B cell (primary cell): ENCODE data around the gene NOS3. TPM values are rescaled to one million over a fixed set of nuclear protein-coding genes. Genes with fewer than 3 reads are reported as not detected.

Source experiments
- ATAC-seq: fragments of 200-7000 bp; cut with Tn5 transposase; one replicate; pipeline ENCODE4 v1.10.0; 2021; ENCODE audit warnings: low read depth, mild to moderate bottlenecking, moderate number of reproducible peaks, moderate library complexity
- CTCF ChIA-PET: fragments of 350-600 bp; sonication (Branson Sonifier 250); formaldehyde crosslinking; loops from one replicate; lab custom pipeline; 2021; ENCODE audit warnings: antibody characterized with exemption, inconsistent platforms; lab: Charles Lee
- POLR2A ChIA-PET: fragments of 350-600 bp; sonication (Branson Sonifier 250); formaldehyde crosslinking; loops from one replicate; lab custom pipeline; 2021; ENCODE audit warnings: antibody characterized with exemption; lab: Charles Lee
- DNase-seq: peaks from one replicate; pipeline ENCODE4 v3.0.0; 2013
- H2AFZ ChIP-seq: 2 replicates; pipeline ENCODE4 v1.6.1; 2012; ENCODE audit warnings: mild to moderate bottlenecking, low read depth, low read length; ENCODE audit not compliant: insufficient read depth, poor library complexity, severe bottlenecking
- H3K27ac ChIP-seq, 2 donors: 1 replicate in 1 of 2; 2 replicates in 1 of 2; pipeline ENCODE4 v1.5.1; 2012 to 2013; ENCODE audit warnings: low read length in 2 of 2, mild to moderate bottlenecking in 2 of 2, moderate library complexity in 1 of 2
- H3K27me3 ChIP-seq, 4 experiments: fragments of 200-600 bp in 1 of 4; sonication (generic) in 1 of 4; replicated peaks in 1 of 4; 1 replicate in 2 of 4; 2 replicates in 2 of 4; pipeline versions ENCODE4 v1.6.1 to v1.7.0; 2013 to 2016; ENCODE audit warnings: low read length in 3 of 4, mild to moderate bottlenecking in 2 of 4, mixed read lengths in 1 of 4, moderate library complexity in 1 of 4; ENCODE audit not compliant: insufficient read depth in 4 of 4, control insufficient read depth in 3 of 4; ENCODE audit errors: control extremely low read depth in 1 of 4
- H3K36me3 ChIP-seq, 2 experiments: replicated peaks in 1 of 2; 1 replicate in 1 of 2; 2 replicates in 1 of 2; pipeline versions ENCODE4 v1.6.1 to v1.7.1; 2013; ENCODE audit warnings: low read length in 1 of 2; ENCODE audit not compliant: insufficient read depth in 2 of 2, control insufficient read depth in 1 of 2; ENCODE audit errors: control extremely low read depth in 1 of 2, extremely low read depth in 1 of 2
- H3K4me1 ChIP-seq, 2 donors: fragments of 200-600 bp in 1 of 2; sonication (generic) in 1 of 2; 1 replicate in 1 of 2; 2 replicates in 1 of 2; pipeline versions ENCODE4 v1.5.1 to v1.6.1; 2013 to 2017; ENCODE audit warnings: low read length in 2 of 2; ENCODE audit not compliant: control insufficient read depth in 2 of 2, insufficient read depth in 2 of 2
- H3K4me2 ChIP-seq: replicated peaks from 2 replicates; pipeline ENCODE3; 2012; ENCODE audit warnings: mild to moderate bottlenecking, low read depth, low read length; ENCODE audit not compliant: poor library complexity, severe bottlenecking
- H3K4me3 ChIP-seq, 5 experiments: fragments of 200-600 bp in 1 of 5; sonication (generic) in 1 of 5; 1 replicate in 3 of 5; 2 replicates in 2 of 5; pipeline versions ENCODE4 v1.5.1 to v1.7.0; 2011 to 2016; ENCODE audit warnings: low read length in 4 of 5, mild to moderate bottlenecking in 4 of 5, low read depth in 2 of 5, control low read depth in 1 of 5, moderate library complexity in 1 of 5; ENCODE audit not compliant: insufficient read depth in 1 of 5; ENCODE audit errors: control extremely low read depth in 1 of 5, extremely low read depth in 1 of 5
- H3K79me2 ChIP-seq: fragments of 200-600 bp; sonication (generic); one replicate; pipeline ENCODE4 v1.6.0; 2016; ENCODE audit warnings: low read length; ENCODE audit not compliant: control insufficient read depth, insufficient read depth
- H3K9ac ChIP-seq: fragments of 200-600 bp; sonication (generic); 2 replicates; pipeline ENCODE4 v1.6.1; 2017; ENCODE audit warnings: mild to moderate bottlenecking, low read length, moderate library complexity
- H3K9me3 ChIP-seq, 3 donors: one replicate each; pipeline versions ENCODE4 v1.6.1 to v1.7.1; 2013; ENCODE audit warnings: low read length in 2 of 3; ENCODE audit not compliant: control insufficient read depth in 2 of 3, insufficient read depth in 1 of 3; ENCODE audit errors: control extremely low read depth in 1 of 3
- H4K20me1 ChIP-seq: 2 replicates; pipeline ENCODE4 v1.6.0; 2012; ENCODE audit warnings: mild to moderate bottlenecking, low read length; ENCODE audit not compliant: insufficient read depth, control insufficient read depth, poor library complexity, severe bottlenecking
- H3K27ac Mint-ChIP-seq: one replicate; pipeline ENCODE4 v1.8.0; 2021; ENCODE audit warnings: mixed read lengths
- H3K27me3 Mint-ChIP-seq: one replicate; pipeline ENCODE4 v1.8.0; 2021; ENCODE audit warnings: mixed read lengths
- H3K4me1 Mint-ChIP-seq: one replicate; pipeline ENCODE4 v1.8.0; 2021; ENCODE audit warnings: mixed read lengths
- H3K4me3 Mint-ChIP-seq: one replicate; pipeline ENCODE4 v1.8.0; 2021; ENCODE audit warnings: mixed read lengths
- H3K9me3 Mint-ChIP-seq: one replicate; pipeline ENCODE4 v1.8.0; 2022; ENCODE audit warnings: mixed read lengths; ENCODE audit not compliant: insufficient read depth
- CTCF ChIP-seq: fragments of 200-600 bp; IDR thresholded peaks from one replicate; pipeline ENCODE4 v1.8.0; 2022; ENCODE audit warnings: antibody characterized with exemption, mild to moderate bottlenecking
- EZH2 ChIP-seq: IDR thresholded peaks from 2 replicates; pipeline ENCODE4 v1.6.1; 2012; ENCODE audit warnings: borderline replicate concordance, low read depth, mild to moderate bottlenecking, moderate library complexity, low read length; ENCODE audit not compliant: insufficient read depth, poor library complexity, severe bottlenecking
- WGBS: methylation state at CpG from one replicate; pipeline ENCODE4 v1.1.5; 2013; ENCODE audit warnings: missing lambda C conversion rate; ENCODE audit not compliant: insufficient coverage; 5-methylcytosine and 5-hydroxymethylcytosine counted together
- intact Hi-C: fragments of 100-400 bp; cut with micrococcal nuclease; formaldehyde crosslinking; loops from one replicate; pipeline ENCODE4 v1.10.0; 2022
- polyA plus RNA-seq: library from polyadenylated mRNA; depleted of rRNA; stranded (reverse); fragments of >200 nt; gene quantifications from 2 replicates; pipeline ENCODE4 v1.2.3, GENCODE V29; 2012
- total RNA-seq, 2 donors: library from RNA; stranded (reverse); fragments of 120-200 nt in 1 of 2; gene quantifications; 1 replicate in 1 of 2; 2 replicates in 1 of 2; pipeline versions ENCODE4 v1.2.3 to v1.2.4, GENCODE V29; 2013 to 2022

The NOS3 gene
- total and polyA plus RNA-seq, 2 donors (not counting 1 experiment from before 2014, with no cell fraction given), result 0.39 to 0.54 TPM

GRCh38 chr7:150983893-150984368 lies 6.9 kb upstream of the NOS3 start:
- H3K36me3 ChIP-seq, result no peaks in the 10 kb centered on the region
- peaks cover 0 to 61% (median 13%) of the 10 kb centered on the region in 4 experiments for H3K27me3 ChIP-seq
- H3K9ac ChIP-seq, result no peak overlapping the region
- WGBS, result 11% methylated on average over 2 of the region's 2 CpGs
- ChIA-PET CTCF (interaction anchor here (1.0 to 4.4 kb wide), 10 partner anchors 9 to 535 kb away, joined by 3 to 39 read pairs (median 6); no protein-coding TSS in a partner anchor), POLR2A (no interaction called here)
- peaks cover 0 to 5% (median 0%) of the 10 kb centered on the region in 3 donors for H3K9me3 ChIP-seq
- Mint-ChIP-seq H3K4me1 (peaks cover 14% of the 10 kb centered on the region), H3K27ac (no peak overlapping the region), H3K9me3 (no peaks in the 10 kb centered on the region), H3K4me3 (no peak overlapping the region), H3K27me3 (peaks cover 59% of the 10 kb centered on the region)
- H3K4me1 ChIP-seq, result peaks cover 10% of the 10 kb centered on the region in 2 donors
- no peak overlapping the region for H3K4me2 ChIP-seq
- H3K27ac ChIP-seq, result no peak overlapping the region
- no peak overlapping the region for H2AFZ ChIP-seq
- H3K4me3 ChIP-seq, result no peak overlapping the region
- intact Hi-C loops, result loop anchor here (1.0 to 10.0 kb wide), 2 partner anchors 10 to 209 kb away; no protein-coding TSS in a partner anchor
- ATAC-seq (no peak), DNase-seq (peak; percentile 61)
- no peaks in the 10 kb centered on the region for H3K79me2 ChIP-seq
- TF ChIP-seq EZH2 (no peak), CTCF (no peak)
- H4K20me1 ChIP-seq, result no peaks in the 10 kb centered on the region

GRCh38 chr7:150986099-150986512 lies 4.7 kb upstream of the NOS3 start:
- no peak overlapping the region for H3K4me3 Mint-ChIP-seq
- H3K9me3 Mint-ChIP-seq, result peaks cover 3% of the 10 kb centered on the region
- peaks cover 13% of the 10 kb centered on the region for H3K4me1 Mint-ChIP-seq
- no peak overlapping the region for H2AFZ ChIP-seq
- intact Hi-C loops, result loop anchor here (1.0 to 10.0 kb wide), 2 partner anchors 23 to 211 kb away; no protein-coding TSS in a partner anchor
- no peak overlapping the region for H3K27ac Mint-ChIP-seq
- H3K27me3 ChIP-seq, result peaks cover 0 to 57% (median 11%) of the 10 kb centered on the region in 4 experiments
- H3K4me1 ChIP-seq, result peaks cover 8 to 10% of the 10 kb centered on the region in 2 donors
- ATAC-seq, result peak; percentile 58
- no peaks in the 10 kb centered on the region for H3K36me3 ChIP-seq
- peak; percentile 63 for DNase-seq
- peaks cover 68% of the 10 kb centered on the region for H3K27me3 Mint-ChIP-seq
- 1% methylated on average over 14 of the region's 16 CpGs for WGBS
- TF ChIP-seq EZH2 (no peak), CTCF (peak; percentile 77)
- POLR2A ChIA-PET, result no interaction called here
- H3K4me2 ChIP-seq, result no peak overlapping the region
- H3K9ac ChIP-seq, result no peak overlapping the region
- H3K9me3 ChIP-seq, result peaks cover 0 to 21% (median 5%) of the 10 kb centered on the region in 3 donors
- H3K4me3 ChIP-seq, result no peak overlapping the region
- H3K27ac ChIP-seq, result no peak overlapping the region
- H4K20me1 ChIP-seq, result no peaks in the 10 kb centered on the region
- H3K79me2 ChIP-seq, result no peaks in the 10 kb centered on the region
- CTCF ChIA-PET, result interaction anchor here (0.8 to 4.4 kb wide), 13 partner anchors 8 to 537 kb away, joined by 3 to 39 read pairs (median 5); partner anchors contain the start of gene ABCB8
